ENCODE results near the gene ZMYND15. TPM values are rescaled to one million over a fixed set of nuclear protein-coding genes. Genes with fewer than 3 reads are reported as not detected.

ZMYND15 gene
- total and polyA plus RNA-seq, 2 experiments from 2014 or later: 2.9 to 4.1 TPM

GRCh38 chr17:4738136-4739121 is 1.2 kb upstream of the ZMYND15 start:
- no peaks in the 10 kb centered on the region for H3K9me2 ChIP-seq (replicated peaks; ENCODE audit: insufficient read depth)
- no peak for TF ChIP-seq EZH2 (IDR thresholded peaks at IDR 0.05; ENCODE audit: borderline replicate concordance)
- no peak for TF ChIP-seq EZH2phosphoT487 (IDR thresholded peaks at IDR 0.05; ENCODE audit: low read depth, severe bottlenecking, unreplicated experiment)
- no peak for TF ChIP-seq CTCF (IDR thresholded peaks at IDR 0.05; ENCODE audit: poor library complexity)
- H3K36me3 ChIP-seq (replicated peaks; ENCODE audit: insufficient read depth, low read depth): no peaks in the 10 kb centered on the region
- peak overlapping the region; percentile 92 for H3K27ac ChIP-seq
- H3K4me1 ChIP-seq (ENCODE audit: insufficient read depth): peaks cover 5% of the 10 kb centered on the region
- peak overlapping the region; percentile 91 for H2AFZ ChIP-seq
- peak overlapping the region; percentile 91 for H3K4me3 ChIP-seq
- peak; percentile 71 for DNase-seq (ENCODE audit: low spot score)
- H3K4me2 ChIP-seq: peak overlapping the region; percentile 98
- no peaks in the 10 kb centered on the region for H3K9me3 ChIP-seq (ENCODE audit: low read depth)
- H3K27me3 ChIP-seq: peaks cover 12% of the 10 kb centered on the region
- WGBS (ENCODE audit: low lambda C conversion rate, missing lambda C conversion rate): 15% methylated on average over 38 of the region's 41 CpGs
- H3K79me2 ChIP-seq: no peaks in the 10 kb centered on the region
- H4K20me1 ChIP-seq (ENCODE audit: insufficient read depth, poor library complexity, severe bottlenecking): no peaks in the 10 kb centered on the region

GRCh38 chr17:4740025-4740351 is 355 bp downstream of the ZMYND15 start:
- no peaks in the 10 kb centered on the region for H4K20me1 ChIP-seq (ENCODE audit: insufficient read depth, poor library complexity, severe bottlenecking)
- peak overlapping the region; percentile 91 for H3K4me3 ChIP-seq
- no peaks in the 10 kb centered on the region for H3K9me3 ChIP-seq (ENCODE audit: low read depth)
- peak overlapping the region; percentile 98 for H3K4me2 ChIP-seq
- no peaks in the 10 kb centered on the region for H3K9me2 ChIP-seq (replicated peaks; ENCODE audit: insufficient read depth)
- peaks cover 7% of the 10 kb centered on the region for H3K4me1 ChIP-seq (ENCODE audit: insufficient read depth)
- DNase-seq (ENCODE audit: low spot score): no peak
- TF ChIP-seq EZH2 (IDR thresholded peaks at IDR 0.05; ENCODE audit: borderline replicate concordance) (no peak), CTCF (IDR thresholded peaks at IDR 0.05; ENCODE audit: poor library complexity) (no peak), EZH2phosphoT487 (IDR thresholded peaks at IDR 0.05; ENCODE audit: low read depth, severe bottlenecking, unreplicated experiment) (no peak)
- no peaks in the 10 kb centered on the region for H3K79me2 ChIP-seq
- peak overlapping the region; percentile 91 for H2AFZ ChIP-seq
- no peaks in the 10 kb centered on the region for H3K36me3 ChIP-seq (replicated peaks; ENCODE audit: insufficient read depth, low read depth)
- H3K27ac ChIP-seq: peak overlapping the region; percentile 12
- 19% methylated on average over 7 of the region's 13 CpGs for WGBS (ENCODE audit: low lambda C conversion rate, missing lambda C conversion rate)
- peaks cover 19% of the 10 kb centered on the region for H3K27me3 ChIP-seq

- Histone ChIP-seq H3K9me3 (ENCODE audit: low read depth) (no peaks in the 10 kb centered on the region), H3K9me2 (replicated peaks; ENCODE audit: insufficient read depth) (no peaks in the 10 kb centered on the region), H4K20me1 (ENCODE audit: insufficient read depth, poor library complexity, severe bottlenecking) (no peaks in the 10 kb centered on the region), H2AFZ (no peak overlapping the region), H3K4me1 (ENCODE audit: insufficient read depth) (peaks cover 13% of the 10 kb centered on the region), H3K27ac (no peak overlapping the region), H3K79me2 (no peaks in the 10 kb centered on the region), H3K27me3 (peaks cover 25% of the 10 kb centered on the region), H3K36me3 (replicated peaks; ENCODE audit: insufficient read depth, low read depth) (no peaks in the 10 kb centered on the region), H3K4me3 (no peak overlapping the region), H3K4me2 (peak overlapping the region; percentile 98)
- peak; percentile 4 for DNase-seq (ENCODE audit: low spot score)
- 96% methylated on average over 8 of the region's 8 CpGs for WGBS (ENCODE audit: low lambda C conversion rate, missing lambda C conversion rate)
- no peak for TF ChIP-seq CTCF (IDR thresholded peaks at IDR 0.05; ENCODE audit: poor library complexity)
- TF ChIP-seq EZH2phosphoT487 (IDR thresholded peaks at IDR 0.05; ENCODE audit: low read depth, severe bottlenecking, unreplicated experiment): no peak
- no peak for TF ChIP-seq EZH2 (IDR thresholded peaks at IDR 0.05; ENCODE audit: borderline replicate concordance)
Observed at GRCh38 chr17:4740584-4740983, 951 bp downstream of the ZMYND15 start.

All from hepatocyte (in vitro differentiated cells).